HCT116 (cell line): ENCODE measurements around the gene PDE4B. TPM values are rescaled to one million over a fixed set of nuclear protein-coding genes. Genes with fewer than 3 reads are reported as not detected.

Experiments used
- ATAC-seq: fragments of 200-7000 bp; cut with Tn5 transposase; 2 replicates; pipeline ENCODE4 v1.9.1; 2020; ENCODE audit warnings: mild to moderate bottlenecking, moderate library complexity
- BruUV-seq: library from RNA; stranded (reverse); fragments of 400-500 nt; replicated peaks from 2 replicates; lab custom pipeline; 2021; lab: Mats Ljungman, UMichigan
- CTCF ChIA-PET: fragments of 300-600 bp; sonication (Branson Sonifier 250); formaldehyde crosslinking; loops from one replicate; lab custom pipeline; 2021; ENCODE audit warnings: antibody characterized with exemption; lab: Charles Lee
- POLR2A ChIA-PET: fragments of 300-600, 350-600 bp; sonication (Branson Sonifier 250); formaldehyde crosslinking; loops from one replicate; lab custom pipeline; 2021; ENCODE audit warnings: antibody characterized with exemption; lab: Charles Lee
- RAD21 ChIA-PET, 2 experiments: fragments of 300-600 bp; sonication (Branson Sonifier 250); formaldehyde crosslinking; loops; one replicate each; lab custom pipeline; 2023; ENCODE audit warnings: low total read pairs in 2 of 2; ENCODE audit not compliant: uncharacterized antibody in 2 of 2, unreplicated experiment in 2 of 2, low non-redundant PET in 1 of 2; lab: Charles Lee
- DNase-seq: peaks from one replicate; pipeline ENCODE4 v3.0.0-alpha.2; 2010; ENCODE audit warnings: low read depth, low spot score
- H2AFZ ChIP-seq: fragments of 200-600 bp; shearing (Covaris generic), sonication (generic); 2 replicates; pipeline ENCODE4 v1.6.1; 2017; ENCODE audit warnings: low read depth, mixed run types, mixed read lengths, antibody characterized with exemption, low read length; ENCODE audit not compliant: poor library complexity, severe bottlenecking
- H3K27ac ChIP-seq: 2 replicates; pipeline ENCODE4 v1.5.1; 2012; ENCODE audit warnings: low read depth, low read length
- H3K27me3 ChIP-seq: fragments of 200-600 bp; sonication (generic); 2 replicates; pipeline ENCODE4 v1.6.1; 2016; ENCODE audit warnings: mixed run types, low read length, mixed read lengths; ENCODE audit not compliant: insufficient read depth
- H3K36me3 ChIP-seq, 2 experiments: fragments of 200-500 bp in 1 of 2; fragments of 200-600 bp in 1 of 2; sonication (Bioruptor generic) in 1 of 2; sonication (generic) in 1 of 2; 2 replicates each; pipeline versions ENCODE4 v1.5.1 to v1.6.1; 2014 to 2016; ENCODE audit warnings: low read length in 2 of 2, inconsistent platforms in 1 of 2, mixed read lengths in 1 of 2, mixed run types in 1 of 2; ENCODE audit not compliant: insufficient read depth in 2 of 2, control insufficient read depth in 1 of 2
- H3K4me1 ChIP-seq, 2 experiments: fragments of 200-600 bp in 1 of 2; sonication (generic) in 1 of 2; 2 replicates each; pipeline versions ENCODE4 v1.5.1 to v1.6.1; 2012 to 2017; ENCODE audit warnings: low read length in 2 of 2, inconsistent platforms in 1 of 2, mild to moderate bottlenecking in 1 of 2, mixed read lengths in 1 of 2, mixed run types in 1 of 2, moderate library complexity in 1 of 2; ENCODE audit not compliant: insufficient read depth in 2 of 2, control insufficient read depth in 1 of 2
- H3K4me2 ChIP-seq: fragments of 200-600 bp; sonication (generic); 2 replicates; pipeline ENCODE4 v1.6.1; 2017; ENCODE audit warnings: mixed run types, low read length, mixed read lengths
- H3K4me3 ChIP-seq, 2 experiments: fragments of 200-600 bp in 1 of 2; sonication (generic) in 1 of 2; replicated peaks in 1 of 2; 2 replicates each; pipeline ENCODE4 v1.5.1; 2011 to 2016; ENCODE audit warnings: low read length in 2 of 2, control low read depth in 1 of 2, low read depth in 1 of 2, mild to moderate bottlenecking in 1 of 2, mixed read lengths in 1 of 2, mixed run types in 1 of 2
- H3K79me2 ChIP-seq: fragments of 200-600 bp; sonication (generic); 2 replicates; pipeline ENCODE4 v1.6.1; 2017; ENCODE audit warnings: mild to moderate bottlenecking, mixed run types, low read length, moderate library complexity, mixed read lengths; ENCODE audit not compliant: insufficient read depth
- H3K9ac ChIP-seq: fragments of 200-600 bp; sonication (generic); 2 replicates; pipeline ENCODE4 v1.6.1; 2016; ENCODE audit warnings: low read length, mixed read lengths
- H3K9me2 ChIP-seq: fragments of 200-600 bp; sonication (generic), shearing (Covaris generic); 2 replicates; pipeline ENCODE4 v1.6.1; 2017; ENCODE audit warnings: mixed run types, mild to moderate bottlenecking, moderate library complexity; ENCODE audit not compliant: insufficient read depth
- H3K9me3 ChIP-seq, 2 experiments: fragments of 200-500 bp in 1 of 2; fragments of 200-600 bp in 1 of 2; sonication (Bioruptor generic) in 1 of 2; sonication (generic) in 1 of 2; 2 replicates each; pipeline ENCODE4 v1.6.1; 2014 to 2017; ENCODE audit warnings: low read length in 2 of 2, mixed read lengths in 2 of 2, inconsistent platforms in 1 of 2, low read depth in 1 of 2, mild to moderate bottlenecking in 1 of 2, mixed run types in 1 of 2, moderate library complexity in 1 of 2; ENCODE audit not compliant: control insufficient read depth in 1 of 2, insufficient read depth in 1 of 2
- H4K20me1 ChIP-seq: fragments of 200-600 bp; sonication (generic), shearing (Covaris generic); 2 replicates; pipeline ENCODE4 v1.6.1; 2017; ENCODE audit warnings: mixed run types, mild to moderate bottlenecking, moderate library complexity; ENCODE audit not compliant: insufficient read depth
- EGR1 ChIP-seq: IDR thresholded peaks from 2 replicates; pipeline ENCODE4 v1.6.1; 2012; ENCODE audit warnings: low read depth
- ELF1 ChIP-seq: IDR thresholded peaks from 2 replicates; pipeline ENCODE4 v1.6.1; 2012; ENCODE audit warnings: low read depth, borderline replicate concordance
- EZH2 ChIP-seq: fragments of 200-600 bp; sonication (generic); IDR thresholded peaks from 2 replicates; pipeline ENCODE4 v1.6.1; 2017; ENCODE audit warnings: antibody characterized with exemption, mixed run types
- JUND ChIP-seq: IDR thresholded peaks from 2 replicates; pipeline ENCODE4 v1.6.1; 2012
- RAD21 ChIP-seq: IDR thresholded peaks from 2 replicates; pipeline ENCODE4 v1.6.1; 2012; ENCODE audit warnings: low read depth, mild to moderate bottlenecking
- REST ChIP-seq: IDR thresholded peaks from 2 replicates; pipeline ENCODE4 v1.6.1; 2012; ENCODE audit warnings: low read depth
- SIN3A ChIP-seq: IDR thresholded peaks from 2 replicates; pipeline ENCODE4 v1.6.1; 2012; ENCODE audit warnings: low read depth
- SP1 ChIP-seq: IDR thresholded peaks from 2 replicates; pipeline ENCODE4 v1.6.1; 2012; ENCODE audit warnings: low read depth
- SRF ChIP-seq: IDR thresholded peaks from 2 replicates; pipeline ENCODE4 v1.6.1; 2012; ENCODE audit warnings: low read depth
- YY1 ChIP-seq: IDR thresholded peaks from 2 replicates; pipeline ENCODE4 v1.6.1; 2011; ENCODE audit warnings: low read length, low read depth, moderate library complexity, mild to moderate bottlenecking; ENCODE audit not compliant: insufficient replicate concordance; ENCODE audit errors: extremely low read depth
- ZBTB33 ChIP-seq: IDR thresholded peaks from 2 replicates; pipeline ENCODE4 v1.6.1; 2011; ENCODE audit warnings: mild to moderate bottlenecking, low read length, moderate library complexity; ENCODE audit not compliant: insufficient replicate concordance; ENCODE audit errors: extremely low read depth
- ZFX ChIP-seq: fragments of 450-650 bp; IDR thresholded peaks from 2 replicates; pipeline ENCODE4 v1.6.1; 2017
- ZNF274 ChIP-seq: fragments of 200-500 bp; sonication (Bioruptor generic); IDR thresholded peaks from 2 replicates; pipeline ENCODE4 v1.6.1; 2014; ENCODE audit warnings: mild to moderate bottlenecking, low read depth, low read length, inconsistent platforms
- intact Hi-C: fragments of 100-400 bp; cut with micrococcal nuclease; formaldehyde crosslinking; loops from 2 replicates; pipeline ENCODE4 v1.10.0; 2022
- total RNA-seq: library from RNA; stranded (reverse); gene quantifications from one replicate; pipeline ENCODE4 v1.2.1, GENCODE V29; 2021; ENCODE audit not compliant: unreplicated experiment

PDE4B gene
- total RNA-seq, 1 experiment from 2014 or later = 76.9 TPM

DNA sequence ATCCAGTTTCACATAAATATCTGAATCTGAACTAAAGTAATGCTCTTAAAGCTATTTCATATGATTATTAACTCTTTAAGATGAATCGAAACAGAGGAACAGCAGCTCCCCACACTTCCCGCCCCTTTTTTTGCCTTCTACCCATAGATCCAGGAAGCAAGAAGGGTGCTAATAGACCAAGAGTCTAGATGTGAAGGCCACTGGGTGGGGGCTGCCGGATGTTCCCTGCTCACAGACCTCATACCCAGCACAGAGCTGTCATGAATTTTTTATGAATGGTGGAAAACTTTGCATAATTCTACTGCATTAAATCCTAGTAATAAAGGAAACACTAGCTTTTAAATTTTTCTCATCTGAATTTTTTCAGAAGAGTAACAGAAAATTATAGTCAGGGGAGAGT, 457.4 kb downstream of the PDE4B start:
- no peak for TF ChIP-seq SP1

DNA sequence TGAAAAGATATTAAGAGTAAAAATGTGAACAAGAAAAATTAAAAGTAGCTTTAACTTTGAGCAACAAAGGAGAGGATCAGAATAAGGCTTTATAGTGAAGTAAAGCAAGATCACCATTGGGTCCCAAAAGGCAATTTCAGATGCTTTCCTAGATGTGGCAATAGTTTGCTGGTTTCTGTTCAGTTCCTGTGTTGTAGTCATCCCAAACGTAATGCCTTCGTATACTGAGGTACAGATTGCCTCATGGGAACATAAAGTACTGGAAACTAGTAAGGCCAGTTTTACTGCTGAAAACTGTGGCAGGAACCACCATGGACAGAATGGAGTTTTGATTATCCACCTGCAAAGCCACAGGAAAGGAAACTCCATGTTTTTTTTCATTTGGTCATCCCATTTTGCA, 457.8 kb downstream of the PDE4B start:
- Histone ChIP-seq H3K36me3 (no peaks in the 10 kb centered on the region), H3K9me2 (no peaks in the 10 kb centered on the region), H3K27ac (no peak overlapping the region), H3K79me2 (no peaks in the 10 kb centered on the region), H2AFZ (peak overlapping the region; percentile 47), H3K4me3 (no peak overlapping the region), H3K9me3 (no peaks in the 10 kb centered on the region), H3K4me1 (peaks cover 13 to 33% of the 10 kb centered on the region in 2 experiments), H4K20me1 (no peaks in the 10 kb centered on the region), H3K4me2 (no peak overlapping the region), H3K9ac (no peak overlapping the region), H3K27me3 (no peaks in the 10 kb centered on the region)
- RAD21 ChIA-PET = interaction anchor here in 1 of 2 experiments (4.5 kb wide), 1 partner anchor 195 kb away, joined by 23 read pairs; no protein-coding TSS in a partner anchor
- no peak for TF ChIP-seq SRF
- no peak for TF ChIP-seq EGR1
- TF ChIP-seq ZFX = no peak
- TF ChIP-seq RAD21 = no peak
- no peak for TF ChIP-seq YY1
- no peak for TF ChIP-seq SIN3A
- no peak for TF ChIP-seq ZBTB33
- no peak for TF ChIP-seq REST
- no peak for TF ChIP-seq ELF1
- no peak for TF ChIP-seq EZH2
- TF ChIP-seq JUND = no peak
- no peak for TF ChIP-seq ZNF274
- DNase-seq = no peak
- ATAC-seq = no peak
- CTCF ChIA-PET = interaction anchor here (0.9 to 10.2 kb wide), 3 partner anchors 92 to 201 kb away, joined by 3 to 122 read pairs (median 5); no protein-coding TSS in a partner anchor
- POLR2A ChIA-PET = interaction anchor here (1.5 kb wide), 1 partner anchor 196 kb away, joined by 4 read pairs; no protein-coding TSS in a partner anchor
- BruUV-seq = no TSS peak
- intact Hi-C loops = no loop called here

More for the DNA sequence above, 457.4 kb downstream of the PDE4B start:
- ChIA-PET CTCF (interaction anchor here (0.9 to 10.2 kb wide), 2 partner anchors 195 to 201 kb away, joined by 3 to 122 read pairs; no protein-coding TSS in a partner anchor), RAD21 (interaction anchor here in 1 of 2 experiments (4.5 kb wide), 1 partner anchor 195 kb away, joined by 23 read pairs; no protein-coding TSS in a partner anchor), POLR2A (interaction anchor here (1.5 kb wide), 1 partner anchor 196 kb away, joined by 4 read pairs; no protein-coding TSS in a partner anchor)
- no peaks in the 10 kb centered on the region for H3K9me2 ChIP-seq
- H3K4me1 ChIP-seq = peaks cover 13 to 30% of the 10 kb centered on the region in 2 experiments
- no TSS peak for BruUV-seq
- no peak overlapping the region for H3K4me3 ChIP-seq
- H2AFZ ChIP-seq = peak overlapping the region; percentile 47
- H3K36me3 ChIP-seq = no peaks in the 10 kb centered on the region
- no peaks in the 10 kb centered on the region for H4K20me1 ChIP-seq
- no peak overlapping the region for H3K9ac ChIP-seq
- H3K79me2 ChIP-seq = no peaks in the 10 kb centered on the region
- H3K4me2 ChIP-seq = no peak overlapping the region
- H3K9me3 ChIP-seq = no peaks in the 10 kb centered on the region
- H3K27me3 ChIP-seq = no peaks in the 10 kb centered on the region
- no peak overlapping the region for H3K27ac ChIP-seq
- intact Hi-C loops = no loop called here
- no peak for ATAC-seq
- no peak for DNase-seq
